ENCODE results near the gene TMEM8B.

The TMEM8B gene

GRCh38 chr9:35829084-35829763, at the start of gene TMEM8B:
TSS of gene TMEM8B (plus strand) at chr9:35829228. CDS start at chr9:35829448, 220 bp downstream.
- peak; percentile 82 for DNase-seq

GRCh38 chr9:35781066-35781465, 48.0 kb upstream of the TMEM8B start:
- DNase-seq, result no peak

GRCh38 chr9:35783418-35783817, 45.6 kb upstream of the TMEM8B start:
- no peak for DNase-seq

GRCh38 chr9:35789541-35789940, 39.5 kb upstream of the TMEM8B start:
- no peak for DNase-seq

GRCh38 chr9:35790025-35790384, 39.0 kb upstream of the TMEM8B start:
- no peak for DNase-seq

- peak; percentile 56 for DNase-seq
These were observed 38.4 kb upstream of the TMEM8B start for GRCh38 chr9:35790385-35791296.

- DNase-seq, result no peak
These were observed 37.6 kb upstream of the TMEM8B start, which contains the start of gene NPR2 for GRCh38 chr9:35791297-35791921. TSS of gene NPR2 (plus strand) at chr9:35791591. CDS start at chr9:35792409, 818 bp downstream.

- no peak for DNase-seq
These were observed 36.8 kb upstream of the TMEM8B start for GRCh38 chr9:35792024-35792813.

GRCh38 chr9:35792826-35793225, 36.2 kb upstream of the TMEM8B start:
- DNase-seq, result no peak

GRCh38 chr9:35793461-35793860, 35.6 kb upstream of the TMEM8B start:
- no peak for DNase-seq

GRCh38 chr9:35795695-35796094, 33.3 kb upstream of the TMEM8B start:
- no peak for DNase-seq

GRCh38 chr9:35797311-35798109, 31.5 kb upstream of the TMEM8B start:
- DNase-seq, result no peak

- no peak for DNase-seq
These were observed 30.2 kb upstream of the TMEM8B start for GRCh38 chr9:35798658-35799374.

GRCh38 chr9:35800530-35800929, 28.5 kb upstream of the TMEM8B start:
- no peak for DNase-seq

- DNase-seq, result no peak
These were observed 27.5 kb upstream of the TMEM8B start for GRCh38 chr9:35801328-35802128.

- no peak for DNase-seq
These were observed 22.9 kb upstream of the TMEM8B start for GRCh38 chr9:35806101-35806500.

- no peak for DNase-seq
These were observed 20.6 kb upstream of the TMEM8B start for GRCh38 chr9:35808433-35808832.

GRCh38 chr9:35810122-35810521, 18.9 kb upstream of the TMEM8B start:
- no peak for DNase-seq

- no peak for DNase-seq
These were observed 17.5 kb upstream of the TMEM8B start for GRCh38 chr9:35811381-35812024.
